Naive thymus-derived CD8-positive, alpha-beta T cell (primary cell): Measurements from ENCODE around the gene PTGR1. TPM values are rescaled to one million over a fixed set of nuclear protein-coding genes. Genes with fewer than 3 reads are reported as not detected.
"Not testable (repeated sequence)": the region's sequence is repeated elsewhere in the genome, so short reads cannot be mapped to it uniquely, and the experiment has no call there.

Experiments
- ATAC-seq, 2 donors: fragments of 150-1000 bp; cut with Tn5 transposase in 1 of 2; sonication (Bioruptor Pico), chemical (Tn5 transposase) in 1 of 2; 1 replicate in 1 of 2; 2 replicates in 1 of 2; pipeline ENCODE4 v1.10.0; 2021; ENCODE audit warnings: mild to moderate bottlenecking in 2 of 2, moderate library complexity in 2 of 2
- POLR2A ChIA-PET: fragments of 350-600 bp; sonication (Branson Sonifier 250); formaldehyde crosslinking; loops from one replicate; lab custom pipeline; 2021; ENCODE audit warnings: antibody characterized with exemption; lab: Charles Lee
- DNase-seq, 10 donors: peaks; one replicate each; pipeline versions ENCODE4 v3.0.0 to v3.0.0-alpha.2; 2020 to 2022
- H3K27ac Mint-ChIP-seq, 10 donors: one replicate each; pipeline ENCODE4 v1.8.0; 2020 to 2022; ENCODE audit warnings: mild to moderate bottlenecking in 10 of 10, mixed read lengths in 10 of 10, moderate library complexity in 4 of 10, inconsistent platforms in 1 of 10
- H3K27me3 Mint-ChIP-seq, 5 donors: one replicate each; pipeline ENCODE4 v1.8.0; 2021 to 2022; ENCODE audit warnings: mixed read lengths in 5 of 5
- H3K36me3 Mint-ChIP-seq, 3 donors: one replicate each; pipeline ENCODE4 v1.8.0; 2020 to 2022; ENCODE audit warnings: mixed read lengths in 3 of 3, mild to moderate bottlenecking in 2 of 3, inconsistent platforms in 1 of 3
- H3K4me1 Mint-ChIP-seq, 4 donors: one replicate each; pipeline ENCODE4 v1.8.0; 2021 to 2022; ENCODE audit warnings: mixed read lengths in 4 of 4
- H3K4me3 Mint-ChIP-seq, 10 donors: one replicate each; pipeline ENCODE4 v1.8.0; 2020 to 2022; ENCODE audit warnings: mild to moderate bottlenecking in 10 of 10, mixed read lengths in 10 of 10, moderate library complexity in 6 of 10, inconsistent platforms in 1 of 10
- H3K9me3 Mint-ChIP-seq, 9 donors: one replicate each; pipeline ENCODE4 v1.8.0; 2020 to 2022; ENCODE audit warnings: mixed read lengths in 9 of 9, mild to moderate bottlenecking in 3 of 9, inconsistent platforms in 1 of 9, moderate library complexity in 1 of 9
- polyA plus RNA-seq, 3 donors: library from polyadenylated mRNA; unstranded; fragments of 300-500 nt; fragmentation: Illumina TruSeq; gene quantifications; one replicate each; pipeline ENCODE4 v1.2.3, GENCODE V29; 2021
- total RNA-seq, 8 experiments: library from RNA in 2 of 8; stranded (reverse) in 2 of 8; gene quantifications; one replicate each; pipeline ENCODE4 v1.2.3 and lab custom pipeline; 2021 to 2026

PTGR1 gene
- total and polyA plus RNA-seq, 5 experiments from 2014 or later, result not detected

DNA sequence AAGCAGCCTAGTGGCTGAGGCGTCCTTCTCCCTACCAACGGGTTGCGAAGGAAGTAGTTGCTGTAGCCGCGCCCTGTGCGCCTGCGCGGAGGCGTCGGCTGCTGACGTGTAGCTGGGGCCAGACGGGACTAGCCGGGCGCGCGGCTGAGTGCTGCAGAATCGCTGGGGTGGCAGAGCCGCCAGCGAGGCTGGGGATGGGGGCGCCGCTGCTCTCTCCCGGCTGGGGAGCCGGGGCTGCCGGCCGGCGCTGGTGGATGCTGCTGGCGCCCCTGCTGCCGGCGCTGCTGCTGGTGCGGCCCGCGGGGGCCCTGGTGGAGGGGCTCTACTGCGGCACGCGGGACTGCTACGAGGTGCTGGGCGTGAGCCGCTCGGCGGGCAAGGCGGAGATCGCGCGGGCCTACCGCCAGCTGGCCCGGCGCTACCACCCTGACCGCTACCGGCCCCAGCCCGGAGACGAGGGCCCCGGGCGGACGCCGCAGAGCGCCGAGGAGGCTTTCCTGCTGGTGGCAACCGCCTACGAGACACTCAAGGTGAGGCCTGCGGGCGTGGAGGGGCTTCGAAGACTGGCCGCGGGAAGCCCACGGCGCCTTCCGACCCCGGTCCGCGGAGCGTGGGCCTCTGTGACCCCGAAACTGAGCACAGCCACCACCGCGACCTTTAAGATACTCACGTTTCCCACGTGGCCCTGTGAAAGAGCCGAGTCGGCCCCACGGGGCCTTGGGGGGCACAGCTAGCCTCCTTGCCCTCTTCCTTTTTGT lies 31.9 kb upstream of the PTGR1 start, which contains the start of gene DNAJC25:
TSS of gene DNAJC25 (plus strand) at position 121 of the 758 bp plus-strand sequence. CDS start at position 195, 74 bp downstream.
- Mint-ChIP-seq H3K36me3 (no peaks in the 10 kb centered on the region), H3K9me3 (no peaks in the 10 kb centered on the region), H3K27ac (peak within 1 kb of the TSS; percentile 82 to 97 (median 92)), H3K4me1 (peaks cover 28 to 52% (median 45%) of the 10 kb centered on the region in 4 donors), H3K27me3 (no peaks in the 10 kb centered on the region), H3K4me3 (peak within 1 kb of the TSS; percentile 92 to 100 (median 97))
- POLR2A ChIA-PET, result interaction anchor here (0.6 to 1.6 kb wide), 10 partner anchors 10 to 702 kb away, joined by 3 to 17 read pairs (median 4); partner anchors contain the start of genes ECPAS, GNG10, PTBP3 and ZNF483
- peak; percentile 89 to 98 (median 97) for DNase-seq
- ATAC-seq, result peak; percentile 91 to 96

DNA sequence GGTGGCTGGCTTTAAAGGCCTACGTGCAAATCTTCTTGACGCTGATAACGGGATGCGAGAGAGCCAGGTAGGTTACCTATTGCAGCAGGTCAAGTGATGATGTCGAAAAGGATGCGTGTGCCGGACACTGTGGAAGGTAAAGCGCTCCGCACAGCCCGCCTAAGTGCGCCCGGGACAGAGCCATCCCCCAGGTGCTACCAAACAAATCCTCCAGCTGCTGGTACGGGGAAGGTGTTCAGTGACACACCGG lies 31.4 kb upstream of the PTGR1 start:
- ATAC-seq (no peak), DNase-seq (no peak)
- POLR2A ChIA-PET, result interaction anchor here (0.6 to 1.6 kb wide), 9 partner anchors 9 to 702 kb away, joined by 3 to 17 read pairs (median 4); partner anchors contain the start of genes ECPAS, GNG10, PTBP3 and ZNF483
- Mint-ChIP-seq H3K36me3 (no peaks in the 10 kb centered on the region), H3K4me1 (peaks cover 28 to 49% (median 44%) of the 10 kb centered on the region in 4 donors), H3K27ac (peak overlapping the region; percentile 82 to 97 (median 92)), H3K4me3 (peak overlapping the region; percentile 92 to 100 (median 97)), H3K9me3 (no peaks in the 10 kb centered on the region), H3K27me3 (no peaks in the 10 kb centered on the region)

DNA sequence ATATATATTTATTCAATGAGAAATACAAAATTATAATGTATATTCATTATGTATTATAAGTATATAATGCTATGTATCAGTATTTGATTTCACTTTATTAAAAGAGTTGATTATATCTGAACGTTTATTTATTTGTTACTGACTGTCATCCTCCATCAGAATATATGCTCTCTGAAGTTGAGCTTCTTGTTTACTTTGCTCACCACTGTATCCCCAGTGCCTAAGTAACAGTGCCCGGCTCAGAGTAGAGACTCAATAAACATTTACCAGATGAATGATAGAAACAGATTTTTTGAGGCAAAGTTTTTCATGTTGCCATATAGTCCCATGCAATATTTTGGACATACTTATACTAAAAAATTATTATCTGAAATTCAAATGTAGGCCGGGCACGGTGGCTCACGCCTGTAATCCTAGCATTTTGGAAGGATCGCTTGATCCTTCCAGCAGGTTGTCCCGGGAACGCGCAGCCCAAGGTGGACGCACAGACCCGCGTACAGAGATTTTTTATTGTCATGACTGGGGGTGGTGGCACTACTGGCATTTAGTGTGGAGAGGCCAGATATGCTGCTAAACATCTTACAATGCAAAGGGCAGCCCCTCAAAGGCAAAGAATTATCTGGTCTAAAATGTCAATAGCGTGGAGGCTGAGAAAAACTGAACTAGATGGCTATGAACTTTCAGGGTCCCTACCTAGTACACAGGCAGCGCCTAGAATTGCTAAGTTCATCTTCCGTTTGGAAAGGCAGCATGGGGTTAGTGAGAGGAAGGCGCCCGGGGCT lies 30.9 kb upstream of the PTGR1 start:
- Mint-ChIP-seq H3K4me1 (peaks cover 27 to 45% (median 41%) of the 10 kb centered on the region in 4 donors), H3K9me3 (no peaks in the 10 kb centered on the region), H3K36me3 (no peaks in the 10 kb centered on the region), H3K27ac (peak overlapping the region; percentile 82 to 97 (median 92)), H3K4me3 (peak overlapping the region; percentile 92 to 100 (median 97)), H3K27me3 (peaks cover 0 to 3% (median 0%) of the 10 kb centered on the region in 5 donors)
- ATAC-seq (peak; percentile 51 to 56), DNase-seq (no peak)
- POLR2A ChIA-PET, result interaction anchor here (0.8 to 1.6 kb wide), 7 partner anchors 21 to 147 kb away, joined by 3 to 17 read pairs (median 4); partner anchors contain the start of genes ECPAS, GNG10 and ZNF483

DNA sequence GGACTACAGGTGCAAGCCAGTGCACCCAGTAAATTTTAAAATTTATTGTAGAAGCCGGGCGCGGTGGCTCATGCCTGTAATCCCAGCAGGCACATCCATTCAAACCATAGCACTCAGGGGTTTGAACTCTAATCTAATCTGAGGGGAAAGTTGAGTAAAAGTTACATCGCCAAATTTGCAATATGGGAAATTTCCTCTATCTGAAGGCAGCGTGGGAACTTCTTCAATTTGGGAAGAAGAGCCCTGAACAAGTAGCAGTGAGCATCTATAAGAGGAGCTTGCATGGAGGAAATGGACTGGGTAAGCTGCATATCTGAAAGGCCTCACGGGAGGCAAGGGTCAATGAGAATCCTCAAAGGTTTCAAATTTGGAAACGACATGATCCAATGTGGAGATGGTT lies 29.0 kb upstream of the PTGR1 start:
- Mint-ChIP-seq H3K27ac (no peak overlapping the region), H3K4me3 (no peak overlapping the region), H3K27me3 (peaks cover 0 to 6% (median 0%) of the 10 kb centered on the region in 5 donors), H3K9me3 (no peaks in the 10 kb centered on the region), H3K4me1 (peaks cover 14 to 27% (median 22%) of the 10 kb centered on the region in 4 donors), H3K36me3 (no peaks in the 10 kb centered on the region)
- POLR2A ChIA-PET, result no interaction called here
- DNase-seq (no peak), ATAC-seq (no peak)

DNA sequence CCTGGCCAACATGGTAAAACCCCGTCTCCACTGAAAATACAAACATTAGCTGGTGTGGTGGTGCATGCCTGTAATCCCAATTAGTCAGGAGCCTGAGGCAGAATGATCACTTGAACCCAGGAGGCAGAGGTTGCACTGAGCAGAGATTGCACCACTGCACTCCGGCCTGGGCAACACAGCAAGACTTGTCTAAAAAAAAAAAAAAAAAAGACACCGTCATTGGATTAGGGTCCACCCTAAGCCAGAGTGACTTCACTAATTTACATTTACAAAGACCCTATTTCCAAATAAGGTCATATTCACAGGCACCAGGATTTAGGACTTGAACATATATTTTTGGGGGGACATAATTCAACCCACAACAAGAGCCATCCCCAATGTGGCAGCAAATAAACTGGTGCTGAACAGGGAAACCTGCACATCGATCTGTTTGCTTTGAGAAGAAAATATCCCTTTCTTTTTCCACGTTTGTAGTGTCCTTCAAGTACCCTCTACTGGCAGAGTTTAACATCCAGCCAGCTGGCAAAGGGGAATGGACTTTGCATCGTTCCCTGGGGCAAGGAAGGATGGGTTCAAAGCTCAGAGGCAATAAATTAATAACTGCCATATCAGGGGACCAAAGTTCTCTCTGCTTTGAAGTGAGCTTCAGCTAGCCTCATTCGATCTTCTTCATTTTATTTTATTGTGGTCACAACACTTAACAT lies 28.0 kb upstream of the PTGR1 start:
- no peak overlapping the region for H3K27ac Mint-ChIP-seq
- ATAC-seq (no peak), DNase-seq (no peak)
- H3K4me3 Mint-ChIP-seq, result no peak overlapping the region
- H3K36me3 Mint-ChIP-seq, result no peaks in the 10 kb centered on the region
- H3K9me3 Mint-ChIP-seq, result no peaks in the 10 kb centered on the region
- peaks cover 6 to 17% (median 12%) of the 10 kb centered on the region in 4 donors for H3K4me1 Mint-ChIP-seq
- H3K27me3 Mint-ChIP-seq, result peaks cover 0 to 10% (median 5%) of the 10 kb centered on the region in 5 donors
- POLR2A ChIA-PET, result no interaction called here

DNA sequence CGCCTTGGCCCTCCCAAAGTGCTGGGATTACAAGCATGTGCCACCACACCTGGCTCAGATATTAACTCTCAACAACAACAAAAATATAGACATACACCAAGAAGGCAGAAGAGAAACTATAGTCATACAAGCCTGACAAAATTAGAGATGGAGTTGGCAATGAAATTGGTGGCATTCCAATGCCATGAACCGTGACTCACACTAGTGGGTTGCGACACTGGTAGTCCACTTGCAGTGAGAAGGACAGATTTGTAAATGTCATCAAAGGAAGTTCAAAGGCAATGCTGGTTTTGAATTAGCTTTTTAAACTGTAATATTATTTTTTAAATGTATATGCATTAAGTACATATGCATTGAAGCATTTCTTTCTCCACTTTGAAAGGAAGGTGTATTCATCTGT lies 23.2 kb upstream of the PTGR1 start:
- Mint-ChIP-seq H3K9me3 (no peaks in the 10 kb centered on the region), H3K4me3 (no peak overlapping the region), H3K27me3 (peaks cover 5 to 16% (median 12%) of the 10 kb centered on the region in 5 donors), H3K36me3 (no peaks in the 10 kb centered on the region), H3K4me1 (no peaks in the 10 kb centered on the region), H3K27ac (no peak overlapping the region)
- POLR2A ChIA-PET, result no interaction called here
- no peak for DNase-seq
- no peak for ATAC-seq

DNA sequence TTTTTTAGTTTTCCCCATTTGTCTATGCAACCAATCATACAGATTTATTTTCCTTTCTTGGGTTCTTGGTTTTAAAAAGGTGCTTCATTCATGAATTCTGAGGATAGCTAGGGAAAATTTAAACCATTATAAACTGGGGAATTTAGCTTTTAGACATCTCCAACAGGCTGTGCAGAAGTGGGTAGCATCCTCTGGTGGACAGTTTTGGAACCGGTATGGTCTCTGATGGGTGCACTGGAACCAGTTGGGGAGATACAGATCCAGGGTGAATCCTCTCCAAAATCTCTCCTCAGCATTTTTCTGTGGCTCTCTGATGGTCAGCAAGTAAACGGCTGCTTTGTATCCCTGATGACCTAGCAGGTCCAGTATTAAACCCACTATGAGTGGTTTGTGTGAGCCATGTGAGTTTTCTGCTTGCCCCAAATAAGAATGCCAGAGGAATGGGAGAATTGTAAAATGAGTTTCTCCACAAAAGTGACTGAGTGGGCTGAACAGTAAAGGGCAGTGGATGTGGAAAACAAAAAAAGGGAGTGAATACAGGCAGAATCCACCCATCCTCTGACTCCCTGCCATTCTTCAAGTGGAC lies 22.5 kb upstream of the PTGR1 start:
- Mint-ChIP-seq H3K27ac (no peak overlapping the region), H3K4me3 (no peak overlapping the region), H3K36me3 (no peaks in the 10 kb centered on the region), H3K9me3 (no peaks in the 10 kb centered on the region), H3K4me1 (no peaks in the 10 kb centered on the region), H3K27me3 (peaks cover 5 to 16% (median 12%) of the 10 kb centered on the region in 5 donors)
- peak in 2 of 10 donors; percentile 7 to 21 for DNase-seq
- POLR2A ChIA-PET, result interaction anchor here (0.6 to 0.7 kb wide), 3 partner anchors 9 to 769 kb away, joined by 3 read pairs; partner anchors contain the start of gene DNAJC25
- peak; percentile 42 to 88 for ATAC-seq

DNA sequence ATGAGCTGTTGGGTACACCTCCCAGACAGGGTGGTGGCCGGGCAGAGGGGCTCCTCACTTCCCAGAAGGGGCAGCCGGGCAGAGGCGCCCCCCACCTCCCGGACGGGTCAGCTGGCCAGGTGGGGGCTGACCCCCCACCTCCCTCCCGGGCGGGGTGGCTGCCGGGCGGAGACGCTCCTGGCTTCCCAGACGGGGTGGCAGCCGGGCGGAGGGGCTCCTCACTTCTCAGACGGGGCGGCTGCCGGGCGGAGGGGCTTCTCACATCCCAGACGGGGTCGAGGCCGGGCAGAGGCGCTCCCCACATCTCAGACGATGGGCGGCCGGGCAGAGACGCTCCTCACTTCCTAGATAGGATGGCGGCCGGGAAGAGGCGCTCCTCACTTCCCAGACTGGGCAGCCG lies 17.9 kb upstream of the PTGR1 start:
- H3K9me3 Mint-ChIP-seq, H3K4me1 Mint-ChIP-seq, DNase-seq, H3K4me3 Mint-ChIP-seq, H3K36me3 Mint-ChIP-seq, POLR2A ChIA-PET, H3K27ac Mint-ChIP-seq, ATAC-seq: not testable (repeated sequence)
- peaks cover 12 to 35% (median 25%) of the 10 kb centered on the region in 5 donors for H3K27me3 Mint-ChIP-seq

DNA sequence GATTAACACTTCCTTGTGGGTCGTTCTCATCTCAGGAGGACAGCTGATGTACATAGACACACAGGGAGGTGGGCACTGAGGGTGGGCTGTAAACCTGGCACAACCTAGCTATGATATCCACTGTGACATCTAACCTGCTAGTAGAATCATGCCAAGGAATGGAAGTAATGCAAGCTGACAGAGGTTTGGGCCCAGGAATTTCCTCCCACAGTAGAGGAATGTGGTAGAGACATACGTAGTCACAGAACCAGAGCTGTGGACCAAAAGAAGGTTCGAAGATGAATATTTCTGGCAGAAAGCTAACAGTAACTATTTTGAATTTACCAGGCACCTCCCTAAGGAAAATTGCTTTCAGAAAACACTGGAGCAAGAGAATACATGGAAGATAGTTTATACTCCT lies 16.5 kb upstream of the PTGR1 start:
- no peaks in the 10 kb centered on the region for H3K36me3 Mint-ChIP-seq
- no peak overlapping the region for H3K27ac Mint-ChIP-seq
- H3K27me3 Mint-ChIP-seq, result peaks cover 10 to 42% (median 33%) of the 10 kb centered on the region in 5 donors
- no peak for ATAC-seq
- H3K4me1 Mint-ChIP-seq, result no peaks in the 10 kb centered on the region
- no peak overlapping the region for H3K4me3 Mint-ChIP-seq
- DNase-seq, result no peak
- POLR2A ChIA-PET, result no interaction called here
- no peaks in the 10 kb centered on the region for H3K9me3 Mint-ChIP-seq

DNA sequence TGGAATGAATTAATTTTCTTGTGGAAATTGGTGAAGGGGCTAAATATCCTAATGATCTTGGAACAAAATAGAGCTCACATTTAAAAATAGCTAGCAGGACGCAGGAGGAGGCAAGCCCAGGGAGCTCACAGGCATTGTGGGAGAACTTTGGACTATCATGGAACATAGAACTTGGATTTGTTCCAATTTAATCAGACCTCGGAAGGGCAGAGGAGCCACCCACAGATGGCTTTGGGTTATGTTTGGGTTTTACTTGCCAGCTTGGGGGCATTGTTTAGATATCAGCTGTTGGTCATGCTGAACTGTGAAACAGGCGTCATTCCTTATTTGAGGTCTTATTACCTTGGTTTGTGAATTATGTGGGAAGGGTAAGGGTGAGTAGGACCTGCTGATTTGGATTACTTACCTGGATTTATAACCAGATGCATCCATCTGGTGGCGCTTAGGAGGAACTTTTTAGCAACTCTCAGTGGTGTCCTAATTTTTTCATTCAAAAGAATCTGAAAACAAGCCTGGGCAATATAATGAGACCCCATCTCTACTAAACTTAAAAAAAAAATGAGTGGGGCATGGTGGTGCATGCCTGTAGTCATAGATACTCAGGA lies 14.1 kb upstream of the PTGR1 start:
- no peak for ATAC-seq
- POLR2A ChIA-PET, result no interaction called here
- H3K27me3 Mint-ChIP-seq, result peaks cover 18 to 66% (median 42%) of the 10 kb centered on the region in 5 donors

DNA sequence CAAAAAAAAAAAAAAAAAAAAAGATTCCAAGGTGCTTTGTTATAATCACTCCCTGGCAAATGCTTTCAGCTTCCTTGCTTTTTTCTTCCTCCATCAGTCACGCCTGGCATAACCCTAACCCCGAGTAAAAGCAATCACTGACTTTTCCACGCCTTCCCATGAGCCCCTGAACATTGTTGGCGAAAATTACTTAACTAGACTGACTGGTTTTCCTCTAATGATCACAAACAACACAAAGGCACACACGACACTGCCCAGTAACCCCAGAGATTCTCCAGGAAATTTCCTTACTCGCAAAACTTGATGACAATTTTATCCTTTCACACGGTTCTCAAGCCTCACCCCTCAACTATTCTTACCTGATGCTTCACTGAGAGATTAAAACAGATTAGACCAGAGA lies 11.4 kb upstream of the PTGR1 start:
- Mint-ChIP-seq H3K27ac (no peak overlapping the region), H3K4me1 (no peaks in the 10 kb centered on the region), H3K36me3 (no peaks in the 10 kb centered on the region), H3K4me3 (no peak overlapping the region), H3K9me3 (no peaks in the 10 kb centered on the region), H3K27me3 (peaks cover 20 to 57% (median 38%) of the 10 kb centered on the region in 5 donors)
- POLR2A ChIA-PET, result no interaction called here
- no peak for DNase-seq
- no peak for ATAC-seq

More for the DNA sequence above, 14.1 kb upstream of the PTGR1 start:
- Mint-ChIP-seq H3K36me3 (no peaks in the 10 kb centered on the region), H3K4me1 (no peaks in the 10 kb centered on the region), H3K9me3 (no peaks in the 10 kb centered on the region), H3K27ac (no peak overlapping the region), H3K4me3 (no peak overlapping the region)
- no peak for DNase-seq

DNA sequence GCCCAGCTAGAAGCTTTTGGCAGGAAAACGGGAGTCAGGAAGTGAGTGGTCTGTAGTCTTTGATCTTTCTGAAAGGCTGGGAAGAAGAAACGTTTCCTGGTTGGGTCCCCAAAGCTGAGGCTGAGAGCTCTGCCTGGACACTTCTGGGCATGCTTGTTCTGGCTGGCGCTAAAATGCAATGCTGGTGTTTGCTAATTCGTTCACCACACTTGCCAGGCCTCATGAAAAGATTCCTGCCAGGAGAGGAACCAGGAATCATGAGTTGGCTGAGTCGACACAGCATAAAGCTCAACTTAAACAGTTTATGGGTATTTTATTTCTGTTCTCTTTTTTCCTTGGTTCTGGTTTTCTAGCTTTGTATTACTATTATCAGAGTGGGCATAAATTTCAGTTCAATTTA lies 10.7 kb upstream of the PTGR1 start:
- peaks cover 22 to 54% (median 39%) of the 10 kb centered on the region in 5 donors for H3K27me3 Mint-ChIP-seq
- no peak overlapping the region for H3K4me3 Mint-ChIP-seq
- H3K9me3 Mint-ChIP-seq, result no peaks in the 10 kb centered on the region
- no peaks in the 10 kb centered on the region for H3K4me1 Mint-ChIP-seq
- DNase-seq, result no peak
- no peak for ATAC-seq
- H3K36me3 Mint-ChIP-seq, result no peaks in the 10 kb centered on the region
- POLR2A ChIA-PET, result no interaction called here
- H3K27ac Mint-ChIP-seq, result no peak overlapping the region
